ENCODE results near the gene OR4F6.
"Not testable (repeated sequence)": the region's sequence is repeated elsewhere in the genome, so short reads cannot be mapped to it uniquely, and the experiment has no call there.

The OR4F6 gene, protein sequence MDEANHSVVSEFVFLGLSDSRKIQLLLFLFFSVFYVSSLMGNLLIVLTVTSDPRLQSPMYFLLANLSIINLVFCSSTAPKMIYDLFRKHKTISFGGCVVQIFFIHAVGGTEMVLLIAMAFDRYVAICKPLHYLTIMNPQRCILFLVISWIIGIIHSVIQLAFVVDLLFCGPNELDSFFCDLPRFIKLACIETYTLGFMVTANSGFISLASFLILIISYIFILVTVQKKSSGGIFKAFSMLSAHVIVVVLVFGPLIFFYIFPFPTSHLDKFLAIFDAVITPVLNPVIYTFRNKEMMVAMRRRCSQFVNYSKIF

DNA sequence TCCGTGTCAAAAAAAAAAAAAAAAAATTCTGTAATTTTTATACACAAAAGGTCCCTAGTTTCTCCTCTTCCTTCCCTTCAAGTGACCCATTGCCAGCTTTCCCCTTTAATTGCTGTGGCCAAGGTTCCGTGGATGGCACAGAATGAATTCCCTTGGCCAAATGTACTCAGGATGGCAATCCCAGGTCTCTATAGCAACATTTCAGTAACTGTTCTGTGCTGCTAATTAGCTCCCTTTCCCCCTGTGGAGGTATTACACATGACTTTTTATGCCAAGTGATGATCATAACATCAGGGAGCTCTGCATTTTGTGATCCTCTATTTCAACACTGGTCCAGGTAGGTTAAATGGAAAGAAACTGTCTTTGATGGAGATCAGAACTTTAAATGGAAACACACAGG, at the start of gene OR4F6:
Gene OR4F6, plus strand, starts transcription at position 301 of the 400 bp plus-strand sequence. CDS start 2,211 bp downstream, outside the sequence.
- DNase-seq (ENCODE audit: extremely low read depth in 1 of 2, low read depth in 1 of 2) = no peak

DNA sequence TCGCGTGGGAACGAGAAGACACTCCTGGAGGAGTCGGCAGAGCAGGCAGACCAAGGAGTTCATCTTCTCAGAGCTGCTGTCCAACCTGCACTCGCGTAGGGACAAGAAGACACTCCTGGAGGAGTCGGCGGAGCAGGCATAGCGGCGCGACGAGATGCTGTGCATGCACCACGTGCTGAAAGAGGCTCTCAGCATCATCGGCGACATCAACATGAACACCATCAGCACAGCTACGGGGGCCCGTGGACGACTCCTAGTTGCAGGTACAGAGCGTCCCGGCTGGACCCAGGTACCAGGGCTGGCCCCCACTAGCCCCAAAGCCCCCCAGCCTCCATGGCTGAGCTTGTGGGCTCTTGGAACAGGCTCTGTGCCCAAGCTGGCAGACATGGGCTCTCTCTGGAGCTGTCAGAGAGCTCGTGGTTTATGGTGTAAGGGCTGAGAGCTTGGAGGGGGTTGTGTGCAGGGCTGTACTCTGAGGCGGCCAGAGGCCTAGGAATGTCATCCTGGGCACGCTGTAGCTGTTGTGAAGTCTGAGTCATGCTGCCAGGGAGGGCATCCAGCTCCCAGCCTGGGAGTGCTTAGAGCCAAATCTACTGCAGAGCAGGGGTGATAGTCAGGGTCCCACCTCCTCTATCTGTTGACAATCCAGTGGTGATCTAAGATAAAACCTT, 38.5 kb upstream of the OR4F6 start:
- DNase-seq (ENCODE audit: extremely low read depth in 1 of 2, low read depth in 1 of 2) = not testable (repeated sequence)

DNA sequence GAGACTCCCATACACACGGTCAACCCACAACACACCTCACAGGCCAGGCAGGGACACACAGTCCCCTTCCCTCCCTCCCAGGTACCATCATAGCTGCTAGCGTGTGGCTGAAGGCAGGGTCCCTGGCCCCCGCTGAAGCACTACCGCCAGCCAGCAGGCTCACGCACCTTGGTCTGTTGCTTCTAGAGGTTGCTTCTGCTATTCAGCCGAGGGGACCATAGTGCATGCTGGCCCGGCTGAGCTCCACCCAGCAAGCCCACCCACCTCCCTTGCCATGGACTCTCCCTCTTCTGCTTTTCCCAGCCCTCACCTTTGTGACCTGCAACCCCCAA, 38.0 kb upstream of the OR4F6 start:
- not testable (repeated sequence) for DNase-seq (ENCODE audit: extremely low read depth in 1 of 2, low read depth in 1 of 2)

DNA sequence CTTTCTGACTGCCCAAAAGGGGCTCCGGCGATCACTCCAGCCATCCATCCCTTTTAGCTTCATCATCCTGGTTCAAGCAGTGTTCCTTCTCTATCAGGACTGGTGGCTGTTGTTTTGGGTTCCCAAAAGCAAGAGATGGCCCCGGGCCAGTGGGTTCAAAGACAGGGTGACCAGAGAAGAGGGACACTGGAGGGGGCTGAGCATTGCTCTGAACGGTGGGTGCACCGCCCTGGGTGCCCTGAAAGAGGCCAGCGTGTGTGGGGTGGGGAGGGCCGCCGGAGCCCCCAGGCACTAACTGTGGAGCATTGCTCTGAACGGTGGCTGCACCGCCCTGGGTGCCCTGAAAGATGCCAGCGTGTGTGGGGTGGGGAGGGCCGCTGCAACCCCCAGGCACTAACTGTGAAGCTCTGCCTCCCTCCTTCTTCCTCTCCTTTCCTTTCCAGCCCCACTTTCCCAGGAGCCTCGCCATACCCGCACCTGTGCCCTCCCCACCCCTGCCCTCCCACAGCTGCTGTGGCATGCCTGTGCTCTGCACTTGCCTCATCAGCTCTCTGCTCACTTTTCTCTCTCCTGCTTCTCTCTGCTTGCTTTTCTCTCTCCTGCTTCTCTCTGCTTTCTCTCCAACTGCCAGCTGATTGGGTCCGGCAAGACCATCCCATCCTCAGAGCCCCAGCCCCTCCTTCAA, 37.4 kb upstream of the OR4F6 start:
- DNase-seq (ENCODE audit: extremely low read depth in 1 of 2, low read depth in 1 of 2) = no peak

DNA sequence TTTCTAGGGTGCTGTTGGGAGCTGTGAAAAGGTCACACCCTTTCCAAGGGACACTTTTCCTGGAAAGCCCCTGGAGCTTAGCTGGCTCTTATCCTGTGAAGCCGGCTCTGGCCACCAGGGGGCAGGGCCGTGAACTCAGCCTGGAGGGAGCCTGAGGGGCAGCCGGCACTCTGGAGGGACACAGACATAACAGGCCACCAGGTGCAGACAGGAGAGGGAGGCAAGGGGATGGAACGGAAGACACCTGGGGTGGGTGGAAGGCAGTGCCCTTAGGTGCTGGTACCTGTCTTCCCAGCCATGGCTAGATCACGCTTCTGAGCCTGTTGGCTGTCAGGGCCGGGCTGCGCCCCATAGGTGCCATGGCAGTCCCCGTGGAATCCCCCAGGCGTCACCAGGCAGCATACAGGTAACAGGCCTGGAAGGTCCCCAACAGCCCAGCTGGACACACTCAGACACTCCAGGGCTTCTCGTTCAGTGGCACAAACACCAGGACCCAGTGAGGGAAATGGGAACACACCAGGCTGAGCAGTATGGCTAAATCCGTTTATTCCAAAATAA, 36.1 kb upstream of the OR4F6 start:
- DNase-seq (ENCODE audit: extremely low read depth in 1 of 2, low read depth in 1 of 2) = not testable (repeated sequence)

DNA sequence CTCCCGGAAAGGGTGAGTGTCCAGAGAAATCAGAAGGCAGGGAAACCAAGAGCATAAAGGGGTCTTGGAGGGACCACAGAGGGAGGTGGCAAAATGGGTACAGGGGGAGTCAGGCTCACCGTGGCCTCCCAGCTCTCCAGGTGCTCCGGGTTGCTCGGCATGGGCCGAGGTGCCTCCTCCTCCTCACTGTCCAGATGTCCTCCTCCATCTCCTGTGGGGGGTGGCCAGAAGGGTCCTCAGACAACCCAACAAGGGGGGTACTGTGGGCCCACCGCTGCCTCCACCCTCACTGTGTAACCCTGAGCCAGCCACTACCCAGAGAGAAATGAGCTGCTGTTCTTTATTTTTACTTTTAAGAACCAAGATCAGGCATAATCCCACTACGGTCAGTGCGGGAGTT, 30.4 kb upstream of the OR4F6 start:
- DNase-seq (ENCODE audit: extremely low read depth in 1 of 2, low read depth in 1 of 2) = no peak

DNA sequence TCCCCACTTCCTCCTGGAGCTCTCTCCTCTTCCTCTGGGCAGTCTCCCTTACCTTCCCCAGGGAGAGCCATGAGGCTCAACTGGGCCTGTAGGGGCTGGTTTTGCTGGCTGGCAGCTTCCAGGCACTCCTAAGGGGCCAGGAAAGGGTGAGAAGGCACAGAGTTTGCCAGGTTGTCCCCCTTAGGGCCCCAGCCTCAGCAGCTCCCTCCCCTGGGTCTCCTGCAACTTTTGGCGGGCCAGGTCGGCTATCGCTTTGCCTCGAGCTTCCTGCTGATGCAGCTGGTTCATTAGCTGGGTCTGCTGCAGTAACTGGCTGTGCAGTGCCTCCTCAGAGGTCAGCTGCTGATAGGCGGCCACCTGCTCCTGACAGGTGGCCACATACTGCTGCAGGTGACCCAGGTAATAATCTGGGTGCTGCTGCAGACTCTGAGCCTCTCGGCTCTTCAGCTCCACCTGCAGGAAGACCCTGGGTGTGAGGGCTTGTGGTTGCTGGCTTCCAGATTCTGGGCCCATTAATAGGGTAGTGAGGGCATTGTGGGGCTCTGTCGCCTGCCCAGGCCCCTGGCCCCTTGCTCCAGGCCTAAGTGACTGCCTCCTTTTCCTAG, 29.7 kb upstream of the OR4F6 start:
- no peak for DNase-seq (ENCODE audit: extremely low read depth in 1 of 2, low read depth in 1 of 2)

DNA sequence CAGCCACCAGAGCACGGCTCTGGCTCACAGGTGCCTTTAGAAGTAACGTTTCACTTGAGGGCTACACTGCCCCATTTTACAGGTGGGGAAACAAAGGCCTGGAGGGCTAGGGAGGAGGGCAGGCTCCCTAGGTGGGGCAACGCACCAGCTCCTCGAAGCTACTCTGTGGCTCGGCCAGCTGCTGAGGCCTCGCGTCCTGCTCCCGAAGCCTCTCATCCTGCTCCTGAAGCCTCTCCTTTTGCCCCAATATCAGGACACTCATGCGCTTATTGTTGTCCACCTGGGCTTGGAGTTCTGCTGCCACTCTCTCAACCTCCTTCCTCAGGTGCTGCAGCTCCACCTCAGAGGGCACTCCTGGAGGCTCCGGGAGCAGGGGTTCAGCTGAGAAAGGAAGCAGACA, 28.2 kb upstream of the OR4F6 start:
- no peak for DNase-seq (ENCODE audit: extremely low read depth in 1 of 2, low read depth in 1 of 2)

DNA sequence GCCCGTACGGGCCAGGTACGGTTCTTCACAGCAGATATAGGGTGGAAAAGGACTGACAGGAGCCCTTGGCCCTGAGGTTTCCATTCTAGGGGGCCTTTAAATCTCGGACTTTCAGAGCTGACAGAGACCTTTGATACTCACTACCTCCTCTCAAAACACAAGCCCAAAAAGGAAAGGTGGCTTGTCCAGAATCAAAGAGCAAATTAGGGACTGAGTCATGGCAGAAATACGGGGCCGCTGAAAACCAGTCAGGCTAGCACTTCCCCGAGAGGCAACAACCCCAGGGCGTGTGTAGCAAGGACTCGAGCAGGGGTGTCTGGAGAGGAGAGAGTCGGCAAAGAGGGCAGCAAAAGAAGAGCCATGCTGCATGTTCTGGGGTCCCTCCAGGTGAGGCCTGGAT, 24.7 kb upstream of the OR4F6 start:
- DNase-seq (ENCODE audit: extremely low read depth in 1 of 2, low read depth in 1 of 2) = not testable (repeated sequence)

DNA sequence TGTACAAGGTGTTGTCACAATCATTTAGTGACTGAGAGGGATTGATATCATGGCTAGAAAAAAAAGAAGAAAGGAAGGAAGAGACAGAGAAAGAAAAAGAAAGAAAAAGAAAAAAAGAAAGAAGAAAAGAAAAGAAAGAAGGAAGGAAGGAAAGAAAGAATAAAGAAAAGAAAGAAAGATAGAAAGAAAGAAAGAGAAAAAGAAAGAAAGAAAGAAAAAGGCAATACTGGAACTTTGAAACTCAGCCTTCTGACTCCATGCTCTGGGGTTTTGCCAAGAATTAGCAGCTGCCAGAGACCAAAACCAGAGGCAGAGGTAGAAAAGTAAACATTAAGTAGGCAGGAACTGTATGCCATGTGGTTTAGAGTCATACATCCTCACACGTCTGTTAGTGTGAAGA, 23.1 kb upstream of the OR4F6 start:
- DNase-seq (ENCODE audit: extremely low read depth in 1 of 2, low read depth in 1 of 2) = not testable (repeated sequence)

DNA sequence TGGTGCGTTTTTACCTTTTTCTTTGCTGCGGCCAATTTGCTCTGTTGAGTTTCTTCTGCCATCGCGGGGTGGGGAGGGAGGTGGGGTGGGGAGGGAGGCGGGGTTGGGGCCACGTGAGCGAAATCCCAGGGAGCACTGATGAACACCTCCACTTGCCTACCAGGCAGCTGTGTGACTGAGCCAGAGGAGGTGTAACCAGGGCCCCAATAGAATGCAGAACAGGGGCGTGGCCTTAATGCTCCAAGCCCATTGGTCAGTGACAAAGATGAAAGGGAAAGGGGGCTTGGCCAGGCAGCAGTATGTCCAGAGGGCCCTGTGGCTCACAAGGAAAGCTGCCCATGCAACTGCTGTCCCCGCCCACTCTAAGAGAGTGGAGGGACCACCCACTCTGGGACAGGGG, 21.4 kb upstream of the OR4F6 start:
- DNase-seq (ENCODE audit: extremely low read depth in 1 of 2, low read depth in 1 of 2) = no peak

DNA sequence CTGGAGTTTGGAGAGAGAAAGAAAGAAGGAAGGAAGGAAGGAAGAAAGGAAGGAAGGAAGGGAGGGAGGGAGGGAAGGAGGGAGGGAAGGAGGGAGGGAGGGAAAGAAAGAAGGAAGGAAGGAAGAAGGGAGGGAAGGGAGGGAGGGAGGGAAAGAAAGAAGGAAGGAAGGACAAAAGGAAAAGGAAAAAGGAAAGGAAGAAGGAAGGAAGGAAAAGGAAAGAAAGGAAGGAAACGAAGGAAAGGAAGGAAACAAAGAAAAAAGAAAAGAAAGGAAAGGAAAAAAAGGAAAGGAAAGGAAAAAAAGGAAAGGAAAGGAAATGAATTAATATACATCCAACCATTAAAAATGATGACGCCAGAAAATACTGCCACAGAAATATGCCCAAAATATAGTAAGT, 18.7 kb upstream of the OR4F6 start:
- no peak for DNase-seq (ENCODE audit: extremely low read depth in 1 of 2, low read depth in 1 of 2)

DNA sequence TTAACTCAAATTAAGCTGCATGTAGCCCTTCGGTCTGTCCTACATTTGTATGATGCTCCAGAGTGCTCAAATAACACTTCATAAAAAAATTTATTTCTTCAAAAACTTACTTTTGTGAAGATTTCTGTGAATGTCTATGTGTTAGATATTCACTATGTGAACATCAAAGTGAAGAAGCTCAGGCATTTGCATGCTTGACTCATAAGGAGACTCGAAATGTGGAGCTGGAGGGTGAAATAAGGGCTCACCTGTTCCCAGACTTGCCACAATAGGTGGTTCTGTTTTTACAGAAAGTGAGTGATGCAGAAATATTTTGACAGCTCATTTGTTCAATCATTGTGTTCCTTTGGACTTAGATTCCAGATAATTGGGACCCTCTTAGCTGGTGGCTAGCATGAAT, 16.9 kb upstream of the OR4F6 start:
- not testable (repeated sequence) for DNase-seq (ENCODE audit: extremely low read depth in 1 of 2, low read depth in 1 of 2)

DNA sequence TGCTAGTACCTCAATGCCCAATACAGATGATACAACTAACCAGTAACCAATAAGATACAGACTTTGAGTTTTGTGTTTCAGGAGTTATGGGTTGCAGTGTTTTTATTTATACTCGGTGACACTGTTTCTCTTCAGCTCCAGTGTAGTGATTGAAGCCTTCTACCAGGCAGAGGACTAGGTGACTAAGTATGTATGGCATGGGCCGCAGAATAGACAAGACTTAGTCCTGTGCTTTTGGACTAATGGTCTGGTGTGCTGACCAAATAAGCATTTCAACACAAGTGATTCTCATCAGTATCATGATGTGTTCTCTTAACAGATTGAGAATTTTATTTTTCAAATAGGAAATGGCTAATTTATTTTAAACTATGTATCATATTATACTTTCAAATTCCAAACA, 15.3 kb upstream of the OR4F6 start:
- not testable (repeated sequence) for DNase-seq (ENCODE audit: extremely low read depth in 1 of 2, low read depth in 1 of 2)

DNA sequence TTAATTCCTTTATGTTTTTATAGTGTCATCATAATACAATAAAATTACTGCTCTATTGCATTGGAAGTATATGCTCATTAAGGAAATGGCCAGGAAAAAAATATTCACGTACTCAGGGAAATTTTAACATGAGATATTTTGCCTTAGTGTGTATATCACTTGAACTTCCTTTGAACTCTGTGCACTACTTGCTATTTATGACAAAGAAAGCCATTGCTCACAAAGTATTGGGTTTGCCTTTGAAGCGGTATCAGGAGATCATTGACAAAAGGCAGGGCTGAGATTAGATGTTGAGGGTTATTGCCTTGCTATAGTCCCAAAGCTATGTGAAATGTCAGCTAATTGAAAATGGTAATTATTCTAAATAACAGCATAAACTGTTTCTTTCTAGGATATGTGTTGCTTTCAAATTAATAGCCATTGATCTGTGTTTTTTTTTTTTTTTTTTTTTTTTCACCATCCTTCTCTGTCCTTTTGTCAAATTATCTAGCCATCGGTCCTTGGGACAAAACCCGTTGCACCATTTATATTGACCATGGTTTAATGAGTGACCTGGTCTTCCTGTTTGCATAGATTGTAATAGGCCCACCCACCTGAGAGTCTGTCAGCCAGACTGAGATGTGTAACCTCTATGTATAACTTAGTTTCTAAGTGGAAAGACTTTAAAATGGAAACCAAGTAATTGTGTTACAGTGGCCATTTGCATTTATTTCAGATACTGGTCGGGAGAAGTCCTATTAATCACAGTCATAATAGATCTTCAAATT, 14.6 kb upstream of the OR4F6 start:
- DNase-seq (ENCODE audit: extremely low read depth in 1 of 2, low read depth in 1 of 2) = not testable (repeated sequence)

DNA sequence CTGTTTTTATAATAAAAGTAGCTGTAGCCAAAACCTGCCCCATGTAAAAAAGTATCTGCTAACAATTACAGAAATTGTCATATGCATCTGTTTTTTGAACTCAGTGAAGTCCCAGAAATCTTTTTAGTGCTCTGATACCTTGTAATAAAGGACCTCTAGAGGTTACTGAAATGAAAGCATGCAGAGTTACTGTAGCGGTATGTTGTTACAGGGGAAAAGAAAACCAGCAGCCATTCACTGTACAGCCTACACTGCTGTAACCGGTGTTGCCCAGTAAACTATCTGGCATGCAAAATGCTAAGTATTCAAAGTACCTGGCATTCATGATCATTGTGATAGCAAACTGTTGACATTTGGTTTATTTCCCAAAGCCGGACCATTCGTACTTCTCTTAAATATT, 12.6 kb upstream of the OR4F6 start:
- DNase-seq (ENCODE audit: extremely low read depth in 1 of 2, low read depth in 1 of 2) = not testable (repeated sequence)

DNA sequence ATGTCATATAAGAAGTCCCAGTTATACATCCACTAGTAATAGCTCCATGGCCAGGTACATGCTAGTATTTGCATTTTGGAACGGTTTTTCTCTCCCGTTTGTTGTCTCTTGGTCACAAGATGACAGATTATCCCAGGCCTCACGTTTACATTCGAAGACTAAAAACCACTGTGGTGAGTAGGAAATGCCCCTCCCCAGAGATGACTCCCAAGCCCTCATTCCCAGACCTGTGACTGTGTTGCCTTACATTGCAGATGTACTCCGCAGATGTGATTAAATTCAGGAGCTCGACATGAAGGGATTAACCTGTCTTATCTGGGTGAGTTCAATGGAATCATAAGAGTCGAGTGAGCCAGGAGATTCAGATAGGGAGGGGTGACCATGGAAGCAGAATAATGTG, 9.3 kb upstream of the OR4F6 start:
- not testable (repeated sequence) for DNase-seq (ENCODE audit: extremely low read depth in 1 of 2, low read depth in 1 of 2)

DNA sequence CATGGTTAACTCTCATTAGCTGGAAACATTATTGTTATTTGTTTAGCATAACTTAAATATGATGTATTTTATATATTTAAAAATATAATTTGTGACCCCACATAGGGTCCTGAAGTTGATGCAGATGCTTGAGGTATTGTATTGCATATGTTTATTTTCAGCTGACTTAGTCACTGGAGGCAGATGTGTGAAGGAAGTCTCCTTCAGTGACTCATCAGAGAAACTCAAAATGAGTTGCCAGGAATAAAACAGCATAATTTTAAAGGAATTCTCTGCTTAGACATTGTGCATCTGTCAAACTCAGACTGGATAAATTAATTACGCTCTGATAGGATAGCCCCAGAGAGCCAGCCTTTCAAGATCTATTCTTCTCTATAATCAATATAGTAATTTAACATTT, 7.9 kb upstream of the OR4F6 start:
- no peak for DNase-seq (ENCODE audit: extremely low read depth in 1 of 2, low read depth in 1 of 2)

DNA sequence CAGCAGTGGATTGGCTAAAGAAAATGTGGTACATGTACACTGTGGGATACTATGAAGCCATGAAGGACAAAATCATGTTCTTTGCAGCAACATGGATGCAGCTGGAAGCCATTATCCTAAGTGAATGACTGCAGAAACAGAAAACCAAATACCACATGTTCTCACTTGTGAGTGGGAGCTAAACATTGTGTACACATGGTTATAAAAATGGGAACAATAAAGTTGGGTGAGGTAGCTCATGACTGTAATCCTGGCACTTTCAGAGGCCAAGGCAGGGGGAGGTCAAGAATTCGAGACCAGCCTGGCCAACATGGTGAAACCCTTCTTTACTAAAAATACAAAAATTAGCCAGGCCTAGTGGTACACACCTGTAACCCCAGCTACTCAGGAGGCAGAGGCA, 3.6 kb upstream of the OR4F6 start:
- DNase-seq (ENCODE audit: extremely low read depth in 1 of 2, low read depth in 1 of 2) = no peak

DNA sequence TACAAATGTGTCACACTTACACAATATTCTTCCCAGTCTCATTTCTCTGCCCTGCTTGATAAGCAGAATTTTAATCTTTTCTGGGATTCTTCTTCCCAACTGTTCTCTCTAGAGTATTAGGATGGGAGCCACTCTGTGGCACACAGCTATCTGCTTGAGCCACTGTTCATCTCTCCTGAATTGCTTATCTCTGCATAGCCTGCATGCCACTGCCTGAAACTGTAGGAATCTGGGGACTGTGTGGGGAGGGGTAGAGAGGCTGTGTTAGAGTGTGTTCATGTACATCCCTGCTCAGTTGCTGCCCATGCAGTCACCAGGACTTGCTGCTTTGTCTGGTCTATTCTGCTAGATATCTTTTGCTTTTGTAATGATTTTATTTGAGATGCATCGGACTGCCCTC, 2.3 kb upstream of the OR4F6 start:
- DNase-seq (ENCODE audit: extremely low read depth in 1 of 2, low read depth in 1 of 2) = no peak

DNA sequence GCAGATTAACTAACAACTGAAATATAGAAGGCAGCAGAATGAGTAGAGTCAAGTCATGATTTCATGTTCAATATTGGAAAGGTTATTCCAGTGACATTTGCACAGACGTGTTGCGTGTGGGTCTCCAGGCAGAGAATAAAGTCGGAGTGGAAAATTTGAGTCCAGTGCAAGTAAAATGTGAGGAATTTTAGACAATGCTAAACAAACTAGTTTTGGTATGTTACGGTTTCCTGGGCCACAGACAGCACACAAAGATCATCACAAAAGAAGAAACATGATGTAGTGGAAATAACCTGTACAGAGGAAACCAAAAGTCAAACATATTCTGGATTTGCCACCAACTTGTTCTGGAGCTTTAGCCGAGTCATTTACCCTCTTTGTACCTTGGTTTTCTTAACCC, 367 bp downstream of the OR4F6 start:
- no peak for DNase-seq (ENCODE audit: extremely low read depth in 1 of 2, low read depth in 1 of 2)
